Osteocyte (in vitro differentiated cells): ENCODE measurements around the gene FLCN. TPM values are rescaled to one million over a fixed set of nuclear protein-coding genes. Genes with fewer than 3 reads are reported as not detected.

ENCODE experiments used
- DNase-seq: peaks from one replicate; pipeline ENCODE4 v3.0.0; 2021; ENCODE audit warnings: mixed read lengths; ENCODE audit not compliant: unreplicated experiment; ENCODE audit errors: extremely low spot score
- H3K27ac Mint-ChIP-seq: one replicate; pipeline ENCODE4 v1.8.0; 2021; ENCODE audit warnings: mild to moderate bottlenecking, mixed read lengths; ENCODE audit not compliant: unreplicated experiment
- H3K27me3 Mint-ChIP-seq: one replicate; pipeline ENCODE4 v1.8.0; 2021; ENCODE audit warnings: mixed read lengths; ENCODE audit not compliant: unreplicated experiment
- H3K36me3 Mint-ChIP-seq: one replicate; pipeline ENCODE4 v1.8.0; 2021; ENCODE audit warnings: mixed read lengths; ENCODE audit not compliant: unreplicated experiment
- H3K4me1 Mint-ChIP-seq: one replicate; pipeline ENCODE4 v1.8.0; 2021; ENCODE audit warnings: mixed read lengths; ENCODE audit not compliant: unreplicated experiment
- H3K4me3 Mint-ChIP-seq: one replicate; pipeline ENCODE4 v1.8.0; 2021; ENCODE audit warnings: mild to moderate bottlenecking, moderate library complexity, mixed read lengths; ENCODE audit not compliant: unreplicated experiment
- H3K9me3 Mint-ChIP-seq: one replicate; pipeline ENCODE4 v1.8.0; 2021; ENCODE audit warnings: mixed read lengths; ENCODE audit not compliant: unreplicated experiment
- CTCF ChIP-seq: fragments of 200-600 bp; sonication (generic); IDR thresholded peaks from 2 replicates; pipeline ENCODE4 v1.5.0; 2021; ENCODE audit warnings: antibody characterized with exemption, mild to moderate bottlenecking, moderate library complexity
- total RNA-seq: library from RNA; stranded (reverse); gene quantifications from 2 replicates; pipeline ENCODE4 v1.2.1, GENCODE V29; 2021

The FLCN gene
- total RNA-seq, 1 donor from 2014 or later, result 91.1 TPM

GRCh38 chr17:17228521-17229279 lies 8.3 kb downstream of the FLCN start:
- no peak for TF ChIP-seq CTCF
- no peak overlapping the region for H3K27ac Mint-ChIP-seq
- H3K4me1 Mint-ChIP-seq, result peaks cover 7% of the 10 kb centered on the region
- no peak for DNase-seq
- no peak overlapping the region for H3K4me3 Mint-ChIP-seq
- H3K36me3 Mint-ChIP-seq, result peaks cover 48% of the 10 kb centered on the region
- H3K9me3 Mint-ChIP-seq, result no peaks in the 10 kb centered on the region
- no peaks in the 10 kb centered on the region for H3K27me3 Mint-ChIP-seq

- peaks cover 53% of the 10 kb centered on the region for H3K36me3 Mint-ChIP-seq
- TF ChIP-seq CTCF, result no peak
- no peaks in the 10 kb centered on the region for H3K27me3 Mint-ChIP-seq
- peaks cover 7% of the 10 kb centered on the region for H3K4me1 Mint-ChIP-seq
- no peak for DNase-seq
- H3K9me3 Mint-ChIP-seq, result no peaks in the 10 kb centered on the region
- H3K4me3 Mint-ChIP-seq, result no peak overlapping the region
- H3K27ac Mint-ChIP-seq, result no peak overlapping the region
Observed at GRCh38 chr17:17227608-17228520, 9.1 kb downstream of the FLCN start.

DNA sequence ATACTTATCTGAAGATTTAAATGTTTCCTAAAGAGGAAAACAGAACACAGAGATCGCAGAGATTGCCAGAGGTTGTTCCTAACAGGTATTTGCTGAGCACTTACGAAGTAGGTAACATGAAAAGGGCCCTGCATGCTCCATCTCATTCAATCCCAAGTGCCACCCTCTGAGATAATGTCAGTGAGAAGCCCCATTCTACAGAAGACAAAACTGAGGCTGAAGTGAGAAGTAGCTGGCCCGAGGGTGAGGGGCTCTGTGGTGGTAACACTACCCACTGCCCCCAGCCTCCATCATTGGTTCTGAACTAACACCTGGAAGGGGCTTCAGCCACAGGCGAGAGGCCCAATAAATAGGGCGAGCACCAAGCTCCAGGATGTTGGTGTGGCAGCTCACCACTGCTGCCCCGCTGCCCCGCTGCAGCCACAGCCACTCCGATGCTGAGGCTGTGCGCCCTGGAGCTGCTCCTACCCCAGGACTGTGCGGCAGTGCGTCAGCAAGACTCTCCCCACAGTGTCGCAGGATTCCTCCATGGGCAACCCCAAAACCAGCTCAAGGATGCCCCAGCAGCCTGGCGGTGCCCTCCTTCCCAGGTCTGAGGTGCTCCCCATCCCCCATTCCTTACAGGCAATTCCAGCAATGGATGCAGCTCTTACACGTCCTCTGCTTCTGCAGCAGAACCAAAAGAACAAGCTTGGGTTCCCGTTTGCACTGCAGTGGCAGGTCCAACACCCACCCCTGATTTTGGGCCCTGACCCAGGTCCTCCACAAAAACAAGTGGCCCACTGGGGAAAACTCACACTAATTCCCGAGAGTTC lies 10.3 kb downstream of the FLCN start:
- peaks cover 53% of the 10 kb centered on the region for H3K36me3 Mint-ChIP-seq
- no peak overlapping the region for H3K27ac Mint-ChIP-seq
- no peak for DNase-seq
- H3K4me1 Mint-ChIP-seq, result peaks cover under 1% of the 10 kb centered on the region
- H3K4me3 Mint-ChIP-seq, result no peak overlapping the region
- no peak for TF ChIP-seq CTCF
- H3K9me3 Mint-ChIP-seq, result no peaks in the 10 kb centered on the region
- no peaks in the 10 kb centered on the region for H3K27me3 Mint-ChIP-seq

GRCh38 chr17:17225901-17226300 lies 11.1 kb downstream of the FLCN start:
- TF ChIP-seq CTCF, result no peak
- no peak for DNase-seq
- H3K36me3 Mint-ChIP-seq, result peaks cover 55% of the 10 kb centered on the region
- H3K4me1 Mint-ChIP-seq, result no peaks in the 10 kb centered on the region
- H3K27me3 Mint-ChIP-seq, result no peaks in the 10 kb centered on the region
- no peaks in the 10 kb centered on the region for H3K9me3 Mint-ChIP-seq
- H3K4me3 Mint-ChIP-seq, result no peak overlapping the region
- H3K27ac Mint-ChIP-seq, result no peak overlapping the region
